Activated B cell treated with CpG ODN at 0.5 μM for 24 hours (primary cell): Measurements from ENCODE around the gene PTCH2. TPM values are rescaled to one million over a fixed set of nuclear protein-coding genes. Genes with fewer than 3 reads are reported as not detected.
"Not testable (repeated sequence)": the region's sequence is repeated elsewhere in the genome, so short reads cannot be mapped to it uniquely, and the experiment has no call there.

ENCODE experiments used
- ATAC-seq: fragments of 200-7000 bp; cut with Tn5 transposase; one replicate; pipeline ENCODE4 v1.10.0; 2021; ENCODE audit warnings: low read depth, mild to moderate bottlenecking, moderate library complexity
- CTCF ChIA-PET: fragments of 350-600 bp; sonication (Branson Sonifier 250); formaldehyde crosslinking; loops from one replicate; lab custom pipeline; 2021; ENCODE audit warnings: antibody characterized with exemption; lab: Charles Lee
- POLR2A ChIA-PET: fragments of 350-600 bp; sonication (Branson Sonifier 250); formaldehyde crosslinking; loops from one replicate; lab custom pipeline; 2021; ENCODE audit warnings: antibody characterized with exemption; lab: Charles Lee
- DNase-seq: peaks from one replicate; pipeline ENCODE4 v3.0.0; 2022
- H3K27ac Mint-ChIP-seq: one replicate; pipeline ENCODE4 v1.8.0; 2020; ENCODE audit warnings: mixed read lengths
- H3K27me3 Mint-ChIP-seq: one replicate; pipeline ENCODE4 v1.8.0; 2021; ENCODE audit warnings: mixed read lengths
- H3K36me3 Mint-ChIP-seq: one replicate; pipeline ENCODE4 v1.8.0; 2021; ENCODE audit warnings: low read depth, mixed read lengths
- H3K4me1 Mint-ChIP-seq: one replicate; pipeline ENCODE4 v1.8.0; 2021; ENCODE audit warnings: mixed read lengths
- H3K4me3 Mint-ChIP-seq: one replicate; pipeline ENCODE4 v1.8.0; 2020; ENCODE audit warnings: mild to moderate bottlenecking, mixed read lengths
- H3K9me3 Mint-ChIP-seq: one replicate; pipeline ENCODE4 v1.8.0; 2020; ENCODE audit warnings: mixed read lengths
- intact Hi-C: fragments of 100-400 bp; cut with micrococcal nuclease; formaldehyde crosslinking; loops from one replicate; pipeline ENCODE4 v1.15.1; 2024
- total RNA-seq: library from RNA; stranded (reverse); gene quantifications from 2 replicates; pipeline ENCODE4 v1.2.3, GENCODE V29; 2022
- TF ChIP-seq, protein P1 (sequence below): fragments of 200-600 bp; IDR thresholded peaks from one replicate; pipeline ENCODE4 v1.8.0; 2022; ENCODE audit warnings: antibody characterized with exemption, mild to moderate bottlenecking

Gene PTCH2
- total RNA-seq, 1 donor from 2014 or later: 1.2 TPM

DNA sequence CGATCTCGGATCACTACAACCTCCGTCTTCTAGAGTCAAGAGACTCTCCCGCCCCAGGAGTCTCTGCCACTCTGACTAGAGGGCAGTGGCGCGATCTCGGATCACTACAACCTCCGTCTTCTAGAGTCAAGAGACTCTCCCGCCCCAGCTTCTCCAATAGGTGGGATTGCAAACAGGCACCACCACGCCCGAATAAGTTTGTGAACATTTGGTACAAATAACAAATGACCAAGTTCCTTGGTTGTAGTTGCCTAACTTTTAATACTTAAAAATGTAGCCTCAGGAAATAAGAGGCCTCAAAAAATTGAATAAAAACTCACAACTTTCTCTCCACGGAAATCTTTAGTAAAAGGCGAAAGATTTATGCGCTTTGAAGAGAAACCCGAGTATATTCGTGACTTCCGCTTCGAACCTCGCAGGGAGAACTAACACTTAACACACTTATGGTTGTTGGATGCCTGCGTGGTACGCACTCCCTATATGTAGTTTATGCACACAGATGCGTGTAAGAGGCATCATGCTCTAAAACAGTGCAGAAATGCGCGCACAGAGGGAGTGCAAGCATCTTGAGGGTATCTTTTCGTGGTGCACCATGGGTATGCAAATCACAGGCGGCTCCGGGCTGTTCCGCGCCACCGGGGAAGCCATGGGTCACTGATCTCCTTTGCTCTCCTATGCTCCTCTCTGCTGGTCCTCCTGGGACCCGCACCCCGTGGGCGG, 23.3 kb downstream of the PTCH2 start:
- H3K4me1 Mint-ChIP-seq: peaks cover 35% of the 10 kb centered on the region
- intact Hi-C loops: loop anchor here (1.0 to 5.0 kb wide), 8 partner anchors 9 to 483 kb away; partner anchors contain the start of genes PLK3, RNU5D-1 and RPS8
- peak; percentile 85 for ATAC-seq
- H3K9me3 Mint-ChIP-seq: no peaks in the 10 kb centered on the region
- ChIA-PET CTCF (interaction anchor here (0.6 to 3.2 kb wide), 15 partner anchors 9 to 98 kb away, joined by 3 to 20 read pairs (median 5); partner anchors contain the start of genes BEST4, BTBD19, PLK3 and RNU5D-1), POLR2A (interaction anchor here (0.6 to 7.7 kb wide), 45 partner anchors 8 to 866 kb away, joined by 3 to 364 read pairs (median 4); partner anchors contain the start of genes ARMH1, BEST4, BTBD19 and DYNLT4)
- H3K27ac Mint-ChIP-seq: peak overlapping the region; percentile 100
- DNase-seq: peak; percentile 80
- peaks cover 11% of the 10 kb centered on the region for H3K36me3 Mint-ChIP-seq
- H3K27me3 Mint-ChIP-seq: no peaks in the 10 kb centered on the region
- peak overlapping the region; percentile 88 for H3K4me3 Mint-ChIP-seq
- TF ChIP-seq, protein P1, sequence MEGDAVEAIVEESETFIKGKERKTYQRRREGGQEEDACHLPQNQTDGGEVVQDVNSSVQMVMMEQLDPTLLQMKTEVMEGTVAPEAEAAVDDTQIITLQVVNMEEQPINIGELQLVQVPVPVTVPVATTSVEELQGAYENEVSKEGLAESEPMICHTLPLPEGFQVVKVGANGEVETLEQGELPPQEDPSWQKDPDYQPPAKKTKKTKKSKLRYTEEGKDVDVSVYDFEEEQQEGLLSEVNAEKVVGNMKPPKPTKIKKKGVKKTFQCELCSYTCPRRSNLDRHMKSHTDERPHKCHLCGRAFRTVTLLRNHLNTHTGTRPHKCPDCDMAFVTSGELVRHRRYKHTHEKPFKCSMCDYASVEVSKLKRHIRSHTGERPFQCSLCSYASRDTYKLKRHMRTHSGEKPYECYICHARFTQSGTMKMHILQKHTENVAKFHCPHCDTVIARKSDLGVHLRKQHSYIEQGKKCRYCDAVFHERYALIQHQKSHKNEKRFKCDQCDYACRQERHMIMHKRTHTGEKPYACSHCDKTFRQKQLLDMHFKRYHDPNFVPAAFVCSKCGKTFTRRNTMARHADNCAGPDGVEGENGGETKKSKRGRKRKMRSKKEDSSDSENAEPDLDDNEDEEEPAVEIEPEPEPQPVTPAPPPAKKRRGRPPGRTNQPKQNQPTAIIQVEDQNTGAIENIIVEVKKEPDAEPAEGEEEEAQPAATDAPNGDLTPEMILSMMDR: no peak

DNA sequence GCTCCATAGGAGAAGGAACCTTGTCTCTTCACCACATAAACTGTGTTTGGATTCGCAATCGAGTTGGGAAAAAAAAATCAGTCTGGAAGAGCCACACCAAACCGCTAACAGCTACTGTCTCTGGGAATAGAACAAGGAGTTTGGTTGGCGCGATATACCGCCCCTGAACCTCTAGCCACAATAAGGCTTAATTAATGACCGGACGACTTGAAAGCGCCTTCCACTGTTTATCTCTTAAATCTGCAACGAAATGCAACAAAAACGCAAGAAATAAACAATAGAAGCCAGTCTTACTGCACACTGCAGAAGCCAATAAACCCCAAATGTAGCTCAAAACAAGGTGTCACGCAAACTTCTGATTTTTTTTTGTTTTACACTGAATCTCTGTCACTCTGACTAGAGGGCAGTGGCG, 23.9 kb downstream of the PTCH2 start:
- intact Hi-C loops: loop anchor here (1.0 kb wide), 7 partner anchors 9 to 98 kb away; partner anchors contain the start of genes PLK3, RNU5D-1 and RPS8
- peak overlapping the region; percentile 100 for H3K27ac Mint-ChIP-seq
- ATAC-seq: no peak

DNA sequence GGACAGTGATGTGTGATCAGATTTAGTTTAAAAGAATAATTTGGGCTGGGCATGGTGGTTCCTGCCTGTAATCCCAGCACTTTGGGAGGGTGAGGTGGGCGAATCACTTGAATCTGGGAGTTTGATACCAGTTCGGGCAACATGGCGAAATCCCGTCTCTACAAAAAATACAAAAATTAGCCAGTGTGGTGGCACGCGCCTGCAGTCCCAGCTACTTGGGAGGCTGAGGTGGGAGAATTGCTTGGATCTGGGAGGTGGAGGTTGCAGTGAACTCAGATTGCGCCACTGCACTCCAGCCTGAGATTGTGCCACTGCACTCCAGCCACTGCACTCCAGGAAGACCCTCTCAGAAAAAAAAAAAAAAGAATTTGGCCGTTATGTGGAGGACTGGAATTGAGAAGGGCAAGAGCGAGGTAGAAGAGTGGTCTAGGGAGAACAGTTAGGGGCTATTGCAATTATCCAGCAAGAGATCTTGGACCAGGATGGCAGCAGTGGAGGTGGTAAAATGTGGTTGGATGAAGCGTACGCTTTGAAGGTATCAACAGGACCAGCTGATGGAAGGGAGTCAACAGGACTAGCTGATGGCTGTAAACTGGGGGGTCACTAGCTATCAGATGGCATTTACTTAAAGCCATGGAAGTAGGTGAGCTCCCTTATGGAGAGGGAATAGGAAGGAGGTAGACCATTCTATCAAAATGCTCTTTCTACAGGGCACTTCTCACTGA, 25.1 kb downstream of the PTCH2 start:
- POLR2A ChIA-PET: interaction anchor here (1.0 to 7.7 kb wide), 8 partner anchors 9 to 486 kb away, joined by 3 to 364 read pairs (median 93); partner anchors contain the start of genes BEST4, BTBD19, DYNLT4 and PLK3
- no peak for ATAC-seq
- intact Hi-C loops: no loop called here
- Mint-ChIP-seq H3K4me1 (peaks cover 45% of the 10 kb centered on the region), H3K36me3 (peaks cover 11% of the 10 kb centered on the region), H3K27me3 (no peaks in the 10 kb centered on the region), H3K9me3 (no peaks in the 10 kb centered on the region), H3K4me3 (peak overlapping the region; percentile 32), H3K27ac (peak overlapping the region; percentile 100)
- no peak for DNase-seq
- TF ChIP-seq, protein P1: no peak
- CTCF ChIA-PET: interaction anchor here (1.4 to 3.2 kb wide), 5 partner anchors 8 to 96 kb away, joined by 4 to 20 read pairs (median 7); partner anchors contain the start of genes BTBD19 and PLK3

More for the DNA sequence above, 23.9 kb downstream of the PTCH2 start:
- DNase-seq: no peak
- H3K4me1 Mint-ChIP-seq: peaks cover 38% of the 10 kb centered on the region
- CTCF ChIA-PET: interaction anchor here (0.6 to 3.2 kb wide), 13 partner anchors 9 to 97 kb away, joined by 3 to 20 read pairs (median 5); partner anchors contain the start of genes BEST4, BTBD19, PLK3 and RNU5D-1
- TF ChIP-seq, protein P1: no peak
- peak overlapping the region; percentile 88 for H3K4me3 Mint-ChIP-seq
- H3K27me3 Mint-ChIP-seq: no peaks in the 10 kb centered on the region
- no peaks in the 10 kb centered on the region for H3K9me3 Mint-ChIP-seq
- H3K36me3 Mint-ChIP-seq: peaks cover 11% of the 10 kb centered on the region
- POLR2A ChIA-PET: interaction anchor here (0.5 to 7.7 kb wide), 37 partner anchors 9 to 764 kb away, joined by 3 to 364 read pairs (median 5); partner anchors contain the start of genes ARMH1, BEST4, BTBD19 and DYNLT4

DNA sequence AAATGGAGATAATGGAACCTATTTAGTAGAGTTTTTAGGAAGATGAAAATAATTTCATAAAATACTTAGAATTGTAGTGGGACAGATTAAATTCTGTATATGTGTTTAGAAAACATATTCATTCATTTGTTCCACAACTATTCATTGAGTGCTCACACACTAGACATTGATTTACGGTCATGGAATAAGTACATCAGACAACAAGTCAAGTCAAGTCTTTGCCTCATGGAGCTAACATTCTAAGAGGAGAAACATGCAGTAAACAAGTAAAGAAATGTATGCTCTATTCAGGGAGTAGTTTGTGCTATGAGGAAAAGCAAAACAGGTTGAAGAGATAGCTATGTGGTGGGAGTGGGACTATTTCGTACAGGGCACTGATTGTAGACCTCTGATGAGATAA, 25.7 kb downstream of the PTCH2 start:
- ATAC-seq (no peak), DNase-seq (no peak)
- peaks cover 11% of the 10 kb centered on the region for H3K36me3 Mint-ChIP-seq
- intact Hi-C loops: no loop called here
- peak overlapping the region; percentile 54 for H3K27ac Mint-ChIP-seq
- CTCF ChIA-PET: interaction anchor here (1.4 to 3.2 kb wide), 2 partner anchors 9 to 17 kb away, joined by 4 to 20 read pairs; partner anchors contain the start of genes BTBD19 and PLK3
- H3K27me3 Mint-ChIP-seq: no peaks in the 10 kb centered on the region
- POLR2A ChIA-PET: interaction anchor here (1.0 to 7.7 kb wide), 7 partner anchors 9 to 486 kb away, joined by 3 to 364 read pairs (median 113); partner anchors contain the start of genes BEST4, BTBD19, DYNLT4 and PLK3
- H3K9me3 Mint-ChIP-seq: no peaks in the 10 kb centered on the region
- TF ChIP-seq, protein P1: no peak
- no peak overlapping the region for H3K4me3 Mint-ChIP-seq
- peaks cover 45% of the 10 kb centered on the region for H3K4me1 Mint-ChIP-seq

DNA sequence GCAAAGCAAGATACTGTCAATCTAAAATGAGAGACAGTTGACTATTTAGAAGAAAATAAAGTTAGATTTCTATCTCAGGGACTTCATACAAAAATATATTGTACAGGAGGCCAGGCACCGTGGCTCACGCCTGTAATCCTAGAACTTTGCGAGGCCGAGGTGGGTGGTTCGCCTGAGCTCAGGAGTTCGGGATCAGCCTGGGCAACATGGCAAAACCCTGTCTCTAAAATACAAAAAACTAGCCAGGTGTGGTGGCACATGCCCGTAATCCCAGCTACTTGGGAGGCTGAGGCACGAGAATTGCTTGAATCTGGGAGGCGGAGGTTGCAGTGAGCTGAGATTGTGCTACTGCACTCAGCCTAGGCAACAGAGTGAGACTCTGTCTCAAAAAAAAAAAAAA, 27.1 kb downstream of the PTCH2 start:
- POLR2A ChIA-PET: interaction anchor here (0.6 to 9.3 kb wide), 5 partner anchors 14 to 103 kb away, joined by 3 to 285 read pairs (median 8); partner anchors contain the start of genes PLK3 and RPS8
- Mint-ChIP-seq H3K4me1 (peaks cover 57% of the 10 kb centered on the region), H3K36me3 (peaks cover 11% of the 10 kb centered on the region)
- ATAC-seq, H3K4me3 Mint-ChIP-seq, H3K27me3 Mint-ChIP-seq, CTCF ChIA-PET, intact Hi-C loops, DNase-seq, H3K9me3 Mint-ChIP-seq, H3K27ac Mint-ChIP-seq: not testable (repeated sequence)
